ENCODE results near the gene RALGPS1. TPM values are rescaled to one million over a fixed set of nuclear protein-coding genes. Genes with fewer than 3 reads are reported as not detected.
A peak's percentile ranks its signal among the peaks of the same experiment; 100 is the strongest.

Gene RALGPS1
- total and polyA plus RNA-seq, 2 donors (not counting 1 experiment from before 2014, with no cell fraction given), result 2.0 to 5.9 TPM

- TF ChIP-seq EZH2 (IDR thresholded peaks at IDR 0.05; ENCODE audit: low read length, missing control alignments), result no peak
- no peak for TF ChIP-seq CTCF (conservative IDR thresholded peaks at IDR 0.05 in 1 of 2, IDR thresholded peaks at IDR 0.05 in 1 of 2; ENCODE audit: low read depth in 1 of 2, low read length in 2 of 2)
- H3K27ac ChIP-seq (ENCODE audit: insufficient read depth, low read length), result no peak overlapping the region
- peak; percentile 67 to 85 for DNase-seq (ENCODE audit: low read depth in 2 of 2)
These were observed 71.4 kb downstream of the RALGPS1 start for GRCh38 chr9:126985870-126986498.

GRCh38 chr9:126986506-126986951, 71.9 kb downstream of the RALGPS1 start:
- TF ChIP-seq EZH2 (IDR thresholded peaks at IDR 0.05; ENCODE audit: low read length, missing control alignments) (no peak), CTCF (conservative IDR thresholded peaks at IDR 0.05 in 1 of 2, IDR thresholded peaks at IDR 0.05 in 1 of 2; ENCODE audit: low read depth in 1 of 2, low read length in 2 of 2) (no peak)
- no peak overlapping the region for H3K4me3 ChIP-seq (replicated peaks in 1 of 4; ENCODE audit: control extremely low read depth in 1 of 4, insufficient read depth in 1 of 4, low read depth in 3 of 4, low read length in 4 of 4)
- H3K27me3 ChIP-seq (ENCODE audit: control insufficient read depth, insufficient read depth, low read length), result peaks cover 2% of the 10 kb centered on the region
- H3K4me1 ChIP-seq (ENCODE audit: control insufficient read depth, extremely low read depth, insufficient read depth, low read length), result peaks cover 8% of the 10 kb centered on the region
- no peak overlapping the region for H3K27ac ChIP-seq (ENCODE audit: insufficient read depth, low read length)
- H3K36me3 ChIP-seq (ENCODE audit: control insufficient read depth, insufficient read depth, low read length), result no peaks in the 10 kb centered on the region
- H2AFZ ChIP-seq (ENCODE audit: low read length), result no peak overlapping the region
- no peaks in the 10 kb centered on the region for H4K20me1 ChIP-seq (ENCODE audit: control insufficient read depth, extremely low read depth, insufficient read depth, low read length)
- DNase-seq (ENCODE audit: low read depth in 2 of 2), result peak in 1 of 2 donors; percentile 31
- no peaks in the 10 kb centered on the region for H3K9me3 ChIP-seq (ENCODE audit: control insufficient read depth, insufficient read depth, low read depth, low read length)
- H3K4me2 ChIP-seq (ENCODE audit: extremely low read depth, insufficient read depth, low read length), result no peak overlapping the region
- no peaks in the 10 kb centered on the region for H3K79me2 ChIP-seq (ENCODE audit: control insufficient read depth, insufficient read depth, low read length)
- no peak overlapping the region for H3K9ac ChIP-seq (ENCODE audit: insufficient read depth, low read length)

More at GRCh38 chr9:126985870-126986498, 71.4 kb downstream of the RALGPS1 start:
- Histone ChIP-seq H3K4me3 (replicated peaks in 1 of 4; ENCODE audit: control extremely low read depth in 1 of 4, insufficient read depth in 1 of 4, low read depth in 3 of 4, low read length in 4 of 4) (no peak overlapping the region), H3K4me2 (ENCODE audit: extremely low read depth, insufficient read depth, low read length) (no peak overlapping the region), H3K36me3 (ENCODE audit: control insufficient read depth, insufficient read depth, low read length) (no peaks in the 10 kb centered on the region), H3K9ac (ENCODE audit: insufficient read depth, low read length) (no peak overlapping the region), H4K20me1 (ENCODE audit: control insufficient read depth, extremely low read depth, insufficient read depth, low read length) (no peaks in the 10 kb centered on the region), H3K9me3 (ENCODE audit: control insufficient read depth, insufficient read depth, low read depth, low read length) (no peaks in the 10 kb centered on the region), H3K4me1 (ENCODE audit: control insufficient read depth, extremely low read depth, insufficient read depth, low read length) (peaks cover 8% of the 10 kb centered on the region), H2AFZ (ENCODE audit: low read length) (no peak overlapping the region), H3K79me2 (ENCODE audit: control insufficient read depth, insufficient read depth, low read length) (no peaks in the 10 kb centered on the region), H3K27me3 (ENCODE audit: control insufficient read depth, insufficient read depth, low read length) (peaks cover 2% of the 10 kb centered on the region)

GRCh38 chr9:126988857-126989256, 74.3 kb downstream of the RALGPS1 start:
- Histone ChIP-seq H3K4me3 (replicated peaks in 1 of 4; ENCODE audit: control extremely low read depth in 1 of 4, insufficient read depth in 1 of 4, low read depth in 3 of 4, low read length in 4 of 4) (no peak overlapping the region), H3K4me1 (ENCODE audit: control insufficient read depth, extremely low read depth, insufficient read depth, low read length) (peaks cover 8% of the 10 kb centered on the region), H4K20me1 (ENCODE audit: control insufficient read depth, extremely low read depth, insufficient read depth, low read length) (no peaks in the 10 kb centered on the region), H3K27me3 (ENCODE audit: control insufficient read depth, insufficient read depth, low read length) (peaks cover 2% of the 10 kb centered on the region), H3K79me2 (ENCODE audit: control insufficient read depth, insufficient read depth, low read length) (no peaks in the 10 kb centered on the region), H3K4me2 (ENCODE audit: extremely low read depth, insufficient read depth, low read length) (no peak overlapping the region), H3K9me3 (ENCODE audit: control insufficient read depth, insufficient read depth, low read depth, low read length) (no peaks in the 10 kb centered on the region), H3K9ac (ENCODE audit: insufficient read depth, low read length) (no peak overlapping the region), H3K36me3 (ENCODE audit: control insufficient read depth, insufficient read depth, low read length) (no peaks in the 10 kb centered on the region), H3K27ac (ENCODE audit: insufficient read depth, low read length) (no peak overlapping the region), H2AFZ (ENCODE audit: low read length) (no peak overlapping the region)
- DNase-seq (ENCODE audit: low read depth in 2 of 2), result no peak
- no peak for TF ChIP-seq CTCF (conservative IDR thresholded peaks at IDR 0.05 in 1 of 2, IDR thresholded peaks at IDR 0.05 in 1 of 2; ENCODE audit: low read depth in 1 of 2, low read length in 2 of 2)
- TF ChIP-seq EZH2 (IDR thresholded peaks at IDR 0.05; ENCODE audit: low read length, missing control alignments), result no peak

All from fibroblast of lung (primary cell).